Ishikawa (cell line): ENCODE results near the gene KIAA1549.

Experiments
- CEBPB ChIP-seq: IDR thresholded peaks from 2 replicates; pipeline ENCODE4 v1.6.1; 2012
- CREB1 ChIP-seq: IDR thresholded peaks from 2 replicates; pipeline ENCODE4 v1.6.1; 2012; ENCODE audit warnings: low read depth
- EGR1 ChIP-seq: IDR thresholded peaks from 2 replicates; pipeline ENCODE4 v1.6.1; 2012
- EP300 ChIP-seq: IDR thresholded peaks from 2 replicates; pipeline ENCODE4 v1.6.1; 2012; ENCODE audit warnings: borderline replicate concordance
- FOXM1 ChIP-seq: IDR thresholded peaks from 2 replicates; pipeline ENCODE4 v1.6.1; 2012; ENCODE audit warnings: low read depth, borderline replicate concordance
- MAX ChIP-seq: IDR thresholded peaks from 2 replicates; pipeline ENCODE4 v1.6.1; 2012
- NFIC ChIP-seq: IDR thresholded peaks from 2 replicates; pipeline ENCODE4 v1.6.1; 2012
- RAD21 ChIP-seq: IDR thresholded peaks from 2 replicates; pipeline ENCODE4 v1.6.1; 2012; ENCODE audit warnings: low read depth
- REST ChIP-seq: IDR thresholded peaks from 2 replicates; pipeline ENCODE4 v1.6.1; 2012; ENCODE audit warnings: low read depth, mild to moderate bottlenecking
- TAF1 ChIP-seq: IDR thresholded peaks from 2 replicates; pipeline ENCODE4 v1.6.1; 2012; ENCODE audit warnings: low read depth, mild to moderate bottlenecking
- TCF12 ChIP-seq: IDR thresholded peaks from 2 replicates; pipeline ENCODE4 v1.6.1; 2012; ENCODE audit warnings: low read depth
- TEAD4 ChIP-seq: IDR thresholded peaks from 2 replicates; pipeline ENCODE4 v1.6.1; 2012
- USF1 ChIP-seq: IDR thresholded peaks from 2 replicates; pipeline ENCODE4 v1.6.1; 2012
- YY1 ChIP-seq: IDR thresholded peaks from 2 replicates; pipeline ENCODE4 v1.6.1; 2012; ENCODE audit warnings: low read depth
- ZBTB7A ChIP-seq: IDR thresholded peaks from 2 replicates; pipeline ENCODE4 v1.6.1; 2012; ENCODE audit warnings: low read depth

Gene KIAA1549

GRCh38 chr7:138813945-138814344 lies 167.2 kb downstream of the KIAA1549 start:
- TF ChIP-seq NFIC (no peak), TAF1 (no peak), TCF12 (no peak), MAX (no peak), ZBTB7A (no peak), CREB1 (no peak), EGR1 (no peak), EP300 (no peak), REST (no peak), USF1 (no peak), TEAD4 (no peak), FOXM1 (no peak), YY1 (no peak), CEBPB (no peak), RAD21 (no peak)

- TF ChIP-seq EGR1 (no peak), TAF1 (no peak), CEBPB (no peak), EP300 (no peak), RAD21 (no peak), ZBTB7A (no peak), NFIC (no peak), MAX (no peak), TCF12 (no peak), REST (no peak), CREB1 (no peak), TEAD4 (no peak), FOXM1 (no peak), USF1 (no peak), YY1 (no peak)
Observed at GRCh38 chr7:138809346-138809745, 171.8 kb downstream of the KIAA1549 start.

- TF ChIP-seq RAD21 (no peak), YY1 (no peak), USF1 (no peak)
Observed at GRCh38 chr7:138804618-138805017, 176.6 kb downstream of the KIAA1549 start.

- TF ChIP-seq USF1 (no peak), REST (no peak), CEBPB (no peak), MAX (no peak), FOXM1 (no peak), TAF1 (no peak), RAD21 (no peak), CREB1 (no peak), YY1 (no peak), ZBTB7A (no peak), EP300 (no peak), NFIC (no peak), EGR1 (no peak)
Observed at GRCh38 chr7:138802706-138803105, 178.5 kb downstream of the KIAA1549 start.
